ENCODE measurements around the gene PRPF40A. TPM values are rescaled to one million over a fixed set of nuclear protein-coding genes. Genes with fewer than 3 reads are reported as not detected.

PRPF40A gene
- total and polyA plus RNA-seq, 2 of the 13 experiments (the other 11 are each of a cell fraction or from before 2014, with no cell fraction given) = 146 to 207 TPM

- TF ChIP-seq ZNF646 (CRISPR knock-in tag; IDR thresholded peaks at IDR 0.05) (peak; percentile 61), ZNF770 (CRISPR knock-in tag; IDR thresholded peaks at IDR 0.05) (peak; percentile 69), MXD1 (CRISPR knock-in tag; IDR thresholded peaks at IDR 0.05) (peak; percentile 87), ELK4 (CRISPR knock-in tag; IDR thresholded peaks at IDR 0.05; ENCODE audit: borderline replicate concordance) (0 out of 2 replicates have a peak, but pooled peaks have one; percentile 36), SP2 (CRISPR knock-in tag; IDR thresholded peaks at IDR 0.05) (peak; percentile 35; the same call in 1 of the 2 replicates), ZHX2 (IDR thresholded peaks at IDR 0.05; ENCODE audit: low read depth) (peak; percentile 10), ZHX2 (CRISPR knock-in tag; IDR thresholded peaks at IDR 0.05; ENCODE audit: borderline replicate concordance) (no peak), ZMYM2 (CRISPR knock-in tag; IDR thresholded peaks at IDR 0.05) (no peak), ZBTB38 (CRISPR knock-in tag; IDR thresholded peaks at IDR 0.05) (peak; percentile 16; the same call in 1 of the 2 replicates)
These were observed 1.0 kb upstream of the PRPF40A start, which contains the start of gene ARL6IP6 (continued) for GRCh38 chr2:152718076-152718908.

Data from HepG2 (cell line).